ENCODE results near the gene RMND5B. TPM values are rescaled to one million over a fixed set of nuclear protein-coding genes. Genes with fewer than 3 reads are reported as not detected.
"Not testable (repeated sequence)": the region's sequence is repeated elsewhere in the genome, so short reads cannot be mapped to it uniquely, and the experiment has no call there.

The RMND5B gene
- total RNA-seq, 1 donor from 2014 or later = 20.0 TPM

- DNase-seq = no peak
These were observed 16.3 kb upstream of the RMND5B start for GRCh38 chr5:178114325-178115135.

GRCh38 chr5:178115136-178115813 lies 15.5 kb upstream of the RMND5B start:
- no peak for DNase-seq

GRCh38 chr5:178115814-178116142 lies 15.0 kb upstream of the RMND5B start:
- DNase-seq = no peak

- no peak for DNase-seq
These were observed 14.5 kb upstream of the RMND5B start for GRCh38 chr5:178116143-178116885.

- DNase-seq = no peak
These were observed 12.7 kb upstream of the RMND5B start for GRCh38 chr5:178117923-178118701.

GRCh38 chr5:178119915-178120606 lies 10.8 kb upstream of the RMND5B start:
- no peak for DNase-seq

GRCh38 chr5:178120607-178121357 lies 10.0 kb upstream of the RMND5B start:
- DNase-seq = peak; percentile 43

GRCh38 chr5:178121391-178122276 lies 9.2 kb upstream of the RMND5B start:
- DNase-seq = peak; percentile 83

- no peak for DNase-seq
These were observed 8.5 kb upstream of the RMND5B start for GRCh38 chr5:178122346-178122745.

- DNase-seq = no peak
These were observed 7.5 kb upstream of the RMND5B start for GRCh38 chr5:178123094-178123965.

- no peak for DNase-seq
These were observed 6.6 kb upstream of the RMND5B start for GRCh38 chr5:178123966-178124925.

GRCh38 chr5:178125253-178125906 lies 5.4 kb upstream of the RMND5B start:
- DNase-seq = no peak

GRCh38 chr5:178126556-178126955 lies 4.3 kb upstream of the RMND5B start:
- no peak for DNase-seq

- not testable (repeated sequence) for DNase-seq
These were observed 3.4 kb upstream of the RMND5B start for GRCh38 chr5:178127300-178128009.

- no peak for DNase-seq
These were observed 1.5 kb upstream of the RMND5B start for GRCh38 chr5:178129296-178129695.

GRCh38 chr5:178130234-178130575 lies 609 bp upstream of the RMND5B start:
- DNase-seq = not testable (repeated sequence)
